K562 (cell line): ENCODE data around the gene TGM3. TPM values are rescaled to one million over a fixed set of nuclear protein-coding genes. Genes with fewer than 3 reads are reported as not detected.

ENCODE experiments used
- ATAC-seq: fragments of 200-7000 bp; cut with Tn5 transposase; 3 replicates; pipeline ENCODE4 v1.9.1; 2020; ENCODE audit warnings: moderate library complexity
- BruUV-seq: library from RNA; stranded (reverse); fragments of 400-500 nt; replicated peaks from 2 replicates; lab custom pipeline; 2021; lab: Mats Ljungman, UMichigan
- CTCF ChIA-PET: fragments of 300-600 bp; formaldehyde crosslinking; extraction: SDS; loops from one replicate; lab custom pipeline; 2021; ENCODE audit warnings: low intra/inter-chr PET ratio; lab: Yijun Ruan, JAX
- POLR2A ChIA-PET: fragments of 300-600, 350-650 bp; sonication (Branson Sonifier 250); formaldehyde crosslinking; extraction: SDS; loops from one replicate; lab custom pipeline; 2021; ENCODE audit warnings: antibody characterized with exemption, inconsistent platforms; lab: Yijun Ruan, JAX
- DNase-seq, 4 experiments: peaks; one replicate each; pipeline versions ENCODE4 v3.0.0 to v3.0.0-alpha.2; 2011 to 2018; ENCODE audit warnings: low spot score in 3 of 4, mixed read lengths in 3 of 4; ENCODE audit errors: extremely low read depth in 1 of 4
- FAIRE-seq: peaks from 2 replicates; lab custom pipeline; 2011; peaks lifted over from hg19 to GRCh38; lab: Jason Lieb, UNC
- H2AFZ ChIP-seq: 2 replicates; pipeline ENCODE4 v1.6.0; 2011; ENCODE audit warnings: low read depth, low read length, control low read depth, inconsistent platforms
- H3K27ac ChIP-seq: fragments of 200-600 bp; 3 replicates; pipeline ENCODE4 v1.8.0; 2011; ENCODE audit warnings: low read depth, mild to moderate bottlenecking, control low read depth, inconsistent platforms, low read length, moderate library complexity, mixed read lengths; ENCODE audit errors: extremely low read depth
- H3K27me3 ChIP-seq, 2 experiments: fragments of 300-600 bp in 1 of 2; 2 replicates in 1 of 2; 3 replicates in 1 of 2; pipeline versions ENCODE4 v1.6.0 to v1.8.0; 2011; ENCODE audit warnings: inconsistent platforms in 2 of 2, low read length in 2 of 2, mild to moderate bottlenecking in 1 of 2, mixed read lengths in 1 of 2, moderate library complexity in 1 of 2; ENCODE audit not compliant: control insufficient read depth in 2 of 2, insufficient read depth in 2 of 2
- H3K36me3 ChIP-seq: fragments of 300-600 bp; 3 replicates; pipeline ENCODE4 v1.8.0; 2011; ENCODE audit warnings: mild to moderate bottlenecking, low read length, inconsistent platforms; ENCODE audit not compliant: control insufficient read depth, insufficient read depth
- H3K4me1 ChIP-seq, 2 experiments: fragments of 200-600 bp in 1 of 2; replicated peaks in 1 of 2; 2 replicates in 1 of 2; 3 replicates in 1 of 2; pipeline versions ENCODE4 v1.5.1 to v1.8.0; 2011; ENCODE audit warnings: inconsistent platforms in 2 of 2, low read length in 2 of 2, mild to moderate bottlenecking in 1 of 2, mixed read lengths in 1 of 2, moderate library complexity in 1 of 2; ENCODE audit not compliant: control insufficient read depth in 2 of 2, insufficient read depth in 2 of 2
- H3K4me2 ChIP-seq: 2 replicates; pipeline ENCODE4 v1.6.1; 2011; ENCODE audit warnings: low read length, control low read depth, inconsistent platforms, mixed read lengths; ENCODE audit not compliant: insufficient read depth
- H3K4me3 ChIP-seq: fragments of 200-600 bp; sonication (generic), shearing (Covaris generic); 2 replicates; pipeline ENCODE4 v1.5.1; 2016; ENCODE audit warnings: control low read depth, inconsistent platforms
- H3K79me2 ChIP-seq: fragments of 200-600 bp; 3 replicates; pipeline ENCODE4 v1.8.0; 2011; ENCODE audit warnings: low read length, inconsistent platforms; ENCODE audit not compliant: control insufficient read depth, insufficient read depth
- H3K9ac ChIP-seq, 2 experiments: 2 replicates each; pipeline versions ENCODE4 v1.6.0 to v1.6.1; 2011; ENCODE audit warnings: low read depth in 2 of 2, low read length in 2 of 2, control low read depth in 1 of 2, inconsistent platforms in 1 of 2, mild to moderate bottlenecking in 1 of 2, mixed read lengths in 1 of 2; ENCODE audit not compliant: insufficient read depth in 1 of 2
- H3K9me1 ChIP-seq: one replicate; pipeline ENCODE4 v1.6.0; 2011; ENCODE audit warnings: inconsistent platforms, mild to moderate bottlenecking, low read length, moderate library complexity; ENCODE audit not compliant: control insufficient read depth, insufficient read depth
- H3K9me3 ChIP-seq: replicated peaks from 2 replicates; pipeline ENCODE4 v1.5.1; 2011; ENCODE audit warnings: low read depth, low read length, inconsistent platforms; ENCODE audit not compliant: control insufficient read depth, insufficient read depth
- H4K20me1 ChIP-seq: replicated peaks from 2 replicates; pipeline ENCODE4 v1.6.1; 2011; ENCODE audit warnings: low read length, inconsistent platforms, mixed read lengths; ENCODE audit not compliant: control insufficient read depth, insufficient read depth
- CBFA2T2 ChIP-seq: fragments of 450-650 bp; conservative IDR thresholded peaks from 2 replicates; pipeline ENCODE4 v1.6.1; 2017; ENCODE audit warnings: mild to moderate bottlenecking
- FOXM1 ChIP-seq, 2 experiments: fragments of 450-650 bp in 1 of 2; sonication (generic) in 1 of 2; formaldehyde crosslinking in 1 of 2; IDR thresholded peaks; 2 replicates each; pipeline versions ENCODE4 v1.6.1 to v1.9.0; 2017 to 2022; ENCODE audit warnings: low read depth in 2 of 2, mild to moderate bottlenecking in 2 of 2, missing genetic modification reagents in 1 of 2, moderate library complexity in 1 of 2
- MTF1 ChIP-seq: fragments of 250-450 bp; sonication (Bioruptor Pico); IDR thresholded peaks from 2 replicates; pipeline ENCODE4 v1.9.0; 2021; ENCODE audit warnings: moderate library complexity, mild to moderate bottlenecking, inconsistent platforms, borderline replicate concordance
- NONO ChIP-seq, 2 experiments: fragments of 200-400 bp in 1 of 2; fragments of 450-650 bp in 1 of 2; formaldehyde crosslinking in 1 of 2; IDR thresholded peaks; 2 replicates each; pipeline ENCODE4 v1.6.1; 2017; ENCODE audit warnings: low read depth in 2 of 2, mild to moderate bottlenecking in 2 of 2, moderate library complexity in 2 of 2, low read length in 1 of 2
- RAD51 ChIP-seq: fragments of 450-650 bp; IDR thresholded peaks from 2 replicates; pipeline ENCODE4 v1.7.1; 2016; ENCODE audit warnings: low read depth, mild to moderate bottlenecking, borderline replicate concordance
- RBM25 ChIP-seq: fragments of 200-400 bp; formaldehyde crosslinking; IDR thresholded peaks from 2 replicates; pipeline ENCODE4 v1.6.1; 2018; ENCODE audit warnings: low read length, low read depth, moderate library complexity; ENCODE audit not compliant: severe bottlenecking
- SNIP1 ChIP-seq: fragments of 450-650 bp; IDR thresholded peaks from 2 replicates; pipeline ENCODE4 v1.7.1; 2017; ENCODE audit warnings: low read depth, mild to moderate bottlenecking
- ZNF696 ChIP-seq: fragments of 250-450 bp; sonication (Bioruptor Pico); conservative IDR thresholded peaks from 2 replicates; pipeline ENCODE4 v1.4.0; 2020; ENCODE audit warnings: mild to moderate bottlenecking, moderate library complexity
- ZNF766 ChIP-seq: fragments of 200-800 bp; sonication (Bioruptor generic); conservative IDR thresholded peaks from 2 replicates; pipeline ENCODE4 v1.6.1; 2016; ENCODE audit warnings: missing genetic modification characterization, missing compliant biosample characterization
- WGBS: fragments of 100-300 bp; shearing (Covaris generic); methylation state at CpG from one replicate; pipeline ENCODE4 v1.1.6; 2016; ENCODE audit warnings: low coverage, mixed read lengths; ENCODE audit not compliant: insufficient coverage; ENCODE audit errors: missing lambda C conversion rate; 5-methylcytosine and 5-hydroxymethylcytosine counted together
- in situ Hi-C: fragments of 300-500 bp; cut with MboI; formaldehyde crosslinking; loops from 4 replicates; pipeline ENCODE4 v1.15.0; 2018; ENCODE audit warnings: inconsistent platforms, mixed read lengths
- intact Hi-C: fragments of 100-400 bp; cut with micrococcal nuclease; formaldehyde crosslinking; loops from 2 replicates; pipeline ENCODE4 v1.14.2; 2022
- polyA plus RNA-seq, 8 experiments: library from polyadenylated mRNA; depleted of rRNA in 4 of 8; stranded (reverse) in 5 of 8; unstranded in 3 of 8; fragments of >200 nt; fragmentation: Nextera tagmentation in 2 of 8; fragmentation: Illumina TruSeq in 1 of 8; extraction: Ambion mirVana in 2 of 8; extraction: Trizol in 1 of 8; gene quantifications; 2 replicates each; pipeline versions ENCODE4 v1.2.1 to v1.2.3, GENCODE V29; 2011 to 2014; ENCODE audit warnings: inconsistent platforms in 1 of 8, missing spikeins in 1 of 8
- total RNA-seq, 7 experiments: library from RNA; depleted of rRNA in 6 of 7; stranded (reverse); fragments of >200 nt in 6 of 7; fragmentation: Illumina TruSeq in 2 of 7; extraction: Trizol in 2 of 7; gene quantifications; 2 replicates each; pipeline versions ENCODE4 v1.2.1 to v1.2.3, GENCODE V29; 2011 to 2021; ENCODE audit warnings: low replicate concordance in 1 of 7
- TF ChIP-seq, protein P1 (sequence below), 2 experiments: fragments of 450-650 bp; formaldehyde crosslinking in 1 of 2; IDR thresholded peaks; 2 replicates each; pipeline versions ENCODE4 v1.4.0 to v1.6.1; 2014 to 2020; ENCODE audit warnings: mild to moderate bottlenecking in 2 of 2, borderline replicate concordance in 1 of 2, low read depth in 1 of 2
- TF ChIP-seq, protein P2 (sequence below): fragments of 450-650 bp; IDR thresholded peaks from 2 replicates; pipeline ENCODE4 v1.6.1; 2016; ENCODE audit warnings: mild to moderate bottlenecking

The TGM3 gene
- total and polyA plus RNA-seq, 9 of the 15 experiments (the other 6 are each of a cell fraction or from before 2014, with no cell fraction given), result not detected

DNA sequence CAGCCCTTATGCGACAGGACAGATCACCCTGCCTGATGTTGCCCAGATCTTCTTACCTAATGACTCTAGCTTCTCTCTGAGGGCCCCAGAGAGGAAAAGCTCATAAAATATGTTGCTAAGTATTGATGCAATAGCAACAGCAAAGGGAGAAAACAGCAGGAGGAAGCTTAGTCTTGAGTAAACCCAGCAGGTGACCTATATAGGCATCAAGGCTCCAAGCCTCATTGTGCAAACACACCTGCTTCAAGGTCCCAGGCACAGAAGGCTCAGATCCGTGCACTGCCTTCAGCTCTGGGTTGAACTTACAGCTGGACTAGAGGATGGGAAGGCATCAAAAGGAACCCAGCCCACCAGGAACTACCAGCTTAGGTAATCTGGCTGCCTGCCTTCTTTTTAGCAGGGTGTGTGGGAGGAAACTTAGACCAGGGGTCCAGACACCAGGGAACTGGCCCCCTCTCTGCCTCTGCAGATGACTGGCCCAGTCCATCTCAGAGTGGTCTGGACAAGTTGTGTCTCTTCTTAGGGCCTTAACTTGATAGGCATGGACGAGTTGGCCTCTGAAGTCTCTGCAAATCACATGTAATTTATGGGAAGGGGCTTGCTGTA is 34.4 kb downstream of the TGM3 start:
- peaks cover 8 to 58% of the 10 kb centered on the region in 2 experiments for H3K27me3 ChIP-seq
- H3K4me3 ChIP-seq, result no peak overlapping the region
- BruUV-seq, result no TSS peak
- H3K79me2 ChIP-seq, result no peaks in the 10 kb centered on the region
- no peak for FAIRE-seq
- H3K9me3 ChIP-seq, result no peaks in the 10 kb centered on the region
- ATAC-seq, result no peak
- no peaks in the 10 kb centered on the region for H3K4me1 ChIP-seq
- H3K9ac ChIP-seq, result no peak overlapping the region
- WGBS, result 6% methylated on average over 3 of the region's 3 CpGs
- intact Hi-C loops (loop anchor here (10.0 kb wide), 1 partner anchor 65 kb away; no protein-coding TSS in a partner anchor), in situ Hi-C loops (no loop called here)
- H4K20me1 ChIP-seq, result no peaks in the 10 kb centered on the region; the same call in 1 of the 2 replicates
- no peak overlapping the region for H3K4me2 ChIP-seq
- no peaks in the 10 kb centered on the region for H3K36me3 ChIP-seq
- no peak overlapping the region for H3K27ac ChIP-seq
- ChIA-PET CTCF (no interaction called here), POLR2A (interaction anchor here (0.6 kb wide), 1 partner anchor 16 kb away, joined by 3 read pairs; no protein-coding TSS in a partner anchor)
- DNase-seq, result no peak
- H3K9me1 ChIP-seq, result no peaks in the 10 kb centered on the region
- no peak overlapping the region for H2AFZ ChIP-seq
- TF ChIP-seq RBM25, result no peak
- no peak for TF ChIP-seq RAD51
- TF ChIP-seq CBFA2T2, result no peak
- TF ChIP-seq SNIP1, result no peak
- TF ChIP-seq NONO (IDR thresholded peaks at IDR 0.05; ENCODE audit: low read depth in 2 of 2, low read length in 1 of 2), result no peak
- no peak for TF ChIP-seq ZNF766 (CRISPR knock-in tag)
- TF ChIP-seq MTF1 (CRISPR knock-in tag), result no peak
- no peak for TF ChIP-seq FOXM1 (IDR thresholded peaks at IDR 0.05; ENCODE audit: low read depth)
- TF ChIP-seq FOXM1 (CRISPR knock-in tag; IDR thresholded peaks at IDR 0.05; ENCODE audit: low read depth), result no peak
- TF ChIP-seq, protein P1, sequence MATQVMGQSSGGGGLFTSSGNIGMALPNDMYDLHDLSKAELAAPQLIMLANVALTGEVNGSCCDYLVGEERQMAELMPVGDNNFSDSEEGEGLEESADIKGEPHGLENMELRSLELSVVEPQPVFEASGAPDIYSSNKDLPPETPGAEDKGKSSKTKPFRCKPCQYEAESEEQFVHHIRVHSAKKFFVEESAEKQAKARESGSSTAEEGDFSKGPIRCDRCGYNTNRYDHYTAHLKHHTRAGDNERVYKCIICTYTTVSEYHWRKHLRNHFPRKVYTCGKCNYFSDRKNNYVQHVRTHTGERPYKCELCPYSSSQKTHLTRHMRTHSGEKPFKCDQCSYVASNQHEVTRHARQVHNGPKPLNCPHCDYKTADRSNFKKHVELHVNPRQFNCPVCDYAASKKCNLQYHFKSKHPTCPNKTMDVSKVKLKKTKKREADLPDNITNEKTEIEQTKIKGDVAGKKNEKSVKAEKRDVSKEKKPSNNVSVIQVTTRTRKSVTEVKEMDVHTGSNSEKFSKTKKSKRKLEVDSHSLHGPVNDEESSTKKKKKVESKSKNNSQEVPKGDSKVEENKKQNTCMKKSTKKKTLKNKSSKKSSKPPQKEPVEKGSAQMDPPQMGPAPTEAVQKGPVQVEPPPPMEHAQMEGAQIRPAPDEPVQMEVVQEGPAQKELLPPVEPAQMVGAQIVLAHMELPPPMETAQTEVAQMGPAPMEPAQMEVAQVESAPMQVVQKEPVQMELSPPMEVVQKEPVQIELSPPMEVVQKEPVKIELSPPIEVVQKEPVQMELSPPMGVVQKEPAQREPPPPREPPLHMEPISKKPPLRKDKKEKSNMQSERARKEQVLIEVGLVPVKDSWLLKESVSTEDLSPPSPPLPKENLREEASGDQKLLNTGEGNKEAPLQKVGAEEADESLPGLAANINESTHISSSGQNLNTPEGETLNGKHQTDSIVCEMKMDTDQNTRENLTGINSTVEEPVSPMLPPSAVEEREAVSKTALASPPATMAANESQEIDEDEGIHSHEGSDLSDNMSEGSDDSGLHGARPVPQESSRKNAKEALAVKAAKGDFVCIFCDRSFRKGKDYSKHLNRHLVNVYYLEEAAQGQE (IDR thresholded peaks at IDR 0.05; ENCODE audit: borderline replicate concordance), result no peak
- TF ChIP-seq, protein P1 (CRISPR knock-in tag; IDR thresholded peaks at IDR 0.05; ENCODE audit: low read depth), result no peak
- no peak for TF ChIP-seq ZNF696 (CRISPR knock-in tag)
- TF ChIP-seq, protein P2, sequence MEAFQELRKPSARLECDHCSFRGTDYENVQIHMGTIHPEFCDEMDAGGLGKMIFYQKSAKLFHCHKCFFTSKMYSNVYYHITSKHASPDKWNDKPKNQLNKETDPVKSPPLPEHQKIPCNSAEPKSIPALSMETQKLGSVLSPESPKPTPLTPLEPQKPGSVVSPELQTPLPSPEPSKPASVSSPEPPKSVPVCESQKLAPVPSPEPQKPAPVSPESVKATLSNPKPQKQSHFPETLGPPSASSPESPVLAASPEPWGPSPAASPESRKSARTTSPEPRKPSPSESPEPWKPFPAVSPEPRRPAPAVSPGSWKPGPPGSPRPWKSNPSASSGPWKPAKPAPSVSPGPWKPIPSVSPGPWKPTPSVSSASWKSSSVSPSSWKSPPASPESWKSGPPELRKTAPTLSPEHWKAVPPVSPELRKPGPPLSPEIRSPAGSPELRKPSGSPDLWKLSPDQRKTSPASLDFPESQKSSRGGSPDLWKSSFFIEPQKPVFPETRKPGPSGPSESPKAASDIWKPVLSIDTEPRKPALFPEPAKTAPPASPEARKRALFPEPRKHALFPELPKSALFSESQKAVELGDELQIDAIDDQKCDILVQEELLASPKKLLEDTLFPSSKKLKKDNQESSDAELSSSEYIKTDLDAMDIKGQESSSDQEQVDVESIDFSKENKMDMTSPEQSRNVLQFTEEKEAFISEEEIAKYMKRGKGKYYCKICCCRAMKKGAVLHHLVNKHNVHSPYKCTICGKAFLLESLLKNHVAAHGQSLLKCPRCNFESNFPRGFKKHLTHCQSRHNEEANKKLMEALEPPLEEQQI, result no peak
